SK-N-SH (cell line): ENCODE data around the gene RBM15B. TPM values are rescaled to one million over a fixed set of nuclear protein-coding genes. Genes with fewer than 3 reads are reported as not detected.

Source experiments
- CTCF ChIA-PET: fragments of 300-600, 350-600 bp; formaldehyde crosslinking; extraction: SDS; loops from one replicate; lab custom pipeline; 2021; lab: Yijun Ruan, JAX
- POLR2A ChIA-PET: fragments of 350-600 bp; sonication (Branson Sonifier 250); formaldehyde crosslinking; extraction: SDS; loops from one replicate; lab custom pipeline; 2020; ENCODE audit warnings: antibody characterized with exemption, inconsistent platforms; lab: Yijun Ruan, JAX
- DNase-seq: peaks from one replicate; pipeline ENCODE4 v3.0.0; 2012
- H2AFZ ChIP-seq: fragments of 200-600 bp; sonication (generic); 2 replicates; pipeline ENCODE4 v1.8.1; 2016; ENCODE audit warnings: antibody characterized with exemption, mild to moderate bottlenecking, low read depth
- H3F3A ChIP-seq: fragments of 200-600 bp; sonication (generic); replicated peaks from 2 replicates; pipeline ENCODE3; 2016; ENCODE audit warnings: antibody characterized with exemption, mild to moderate bottlenecking; ENCODE audit not compliant: insufficient read depth
- H3K27ac ChIP-seq, 2 experiments: fragments of 200-500 bp in 1 of 2; fragments of 200-600 bp in 1 of 2; sonication (Bioruptor generic) in 1 of 2; sonication (generic), shearing (Covaris generic) in 1 of 2; 2 replicates each; pipeline versions ENCODE4 v1.5.1 to v1.6.1; 2014 to 2016; ENCODE audit warnings: low read depth in 2 of 2, inconsistent platforms in 1 of 2, low read length in 1 of 2, mild to moderate bottlenecking in 1 of 2, mixed read lengths in 1 of 2
- H3K27me3 ChIP-seq: fragments of 200-600 bp; sonication (generic), shearing (Covaris generic); 2 replicates; pipeline ENCODE4 v1.6.1; 2016; ENCODE audit warnings: mixed run types; ENCODE audit not compliant: insufficient read depth
- H3K36me3 ChIP-seq, 2 experiments: fragments of 200-500 bp in 1 of 2; fragments of 200-600 bp in 1 of 2; sonication (Bioruptor generic) in 1 of 2; sonication (generic) in 1 of 2; replicated peaks in 1 of 2; 2 replicates each; pipeline versions ENCODE3 to v1.5.1; 2014 to 2016; ENCODE audit warnings: low read length in 1 of 2, mild to moderate bottlenecking in 1 of 2; ENCODE audit not compliant: insufficient read depth in 2 of 2, control insufficient read depth in 1 of 2
- H3K4me1 ChIP-seq, 2 experiments: fragments of 200-500 bp in 1 of 2; fragments of 200-600 bp in 1 of 2; sonication (Bioruptor generic) in 1 of 2; sonication (generic), shearing (Covaris generic) in 1 of 2; 2 replicates each; pipeline versions ENCODE4 v1.5.1 to v1.6.1; 2014 to 2016; ENCODE audit warnings: low read depth in 1 of 2, low read length in 1 of 2, mixed run types in 1 of 2; ENCODE audit not compliant: insufficient read depth in 2 of 2, control insufficient read depth in 1 of 2
- H3K4me2 ChIP-seq: fragments of 200-600 bp; sonication (generic), shearing (Covaris generic); 2 replicates; pipeline ENCODE4 v1.6.1; 2017; ENCODE audit warnings: mixed run types
- H3K4me3 ChIP-seq, 2 experiments: fragments of 200-500 bp in 1 of 2; fragments of 200-600 bp in 1 of 2; sonication (Bioruptor generic) in 1 of 2; sonication (generic), shearing (Covaris generic) in 1 of 2; 2 replicates each; pipeline versions ENCODE4 v1.5.1 to v1.8.1; 2014 to 2016; ENCODE audit warnings: low read depth in 2 of 2, inconsistent platforms in 1 of 2, low read length in 1 of 2, mild to moderate bottlenecking in 1 of 2, mixed read lengths in 1 of 2, moderate library complexity in 1 of 2
- H3K79me2 ChIP-seq: fragments of 200-600 bp; sonication (generic); 2 replicates; pipeline ENCODE4 v1.8.1; 2017; ENCODE audit warnings: mild to moderate bottlenecking; ENCODE audit not compliant: insufficient read depth
- H3K9ac ChIP-seq: fragments of 200-600 bp; sonication (generic); 2 replicates; pipeline ENCODE4 v1.6.1; 2017; ENCODE audit warnings: mixed run types
- H3K9me2 ChIP-seq: fragments of 200-600 bp; sonication (generic); 2 replicates; pipeline ENCODE4 v1.6.1; 2017; ENCODE audit warnings: mixed run types
- H3K9me3 ChIP-seq: fragments of 200-600 bp; sonication (generic); 2 replicates; pipeline ENCODE4 v1.6.1; 2017; ENCODE audit warnings: mixed run types, mild to moderate bottlenecking, moderate library complexity
- H4K20me1 ChIP-seq: fragments of 200-600 bp; sonication (generic); 2 replicates; pipeline ENCODE4 v1.6.1; 2017; ENCODE audit warnings: mild to moderate bottlenecking, mixed run types; ENCODE audit not compliant: insufficient read depth
- EZH2phosphoT487 ChIP-seq: fragments of 200-600 bp; sonication (generic); IDR thresholded peaks from 2 replicates; pipeline ENCODE4 v1.6.1; 2017; ENCODE audit warnings: low read depth, mixed run types, mild to moderate bottlenecking, antibody characterized with exemption, moderate library complexity, borderline replicate concordance
- FOSL2 ChIP-seq: IDR thresholded peaks from 2 replicates; pipeline ENCODE4 v1.4.0; 2012; ENCODE audit warnings: low read depth, mild to moderate bottlenecking, moderate library complexity, borderline replicate concordance
- FOXJ3 ChIP-seq: sonication (generic); formaldehyde crosslinking; IDR thresholded peaks from 2 replicates; pipeline ENCODE4 v1.5.1; 2020; ENCODE audit warnings: mild to moderate bottlenecking, missing genetic modification reagents
- FOXM1 ChIP-seq: IDR thresholded peaks from 2 replicates; pipeline ENCODE4 v1.4.0; 2012; ENCODE audit warnings: low read depth, mild to moderate bottlenecking
- GABPA ChIP-seq: IDR thresholded peaks from 2 replicates; pipeline ENCODE4 v1.4.0; 2012; ENCODE audit warnings: low read depth, mild to moderate bottlenecking
- JUND ChIP-seq: IDR thresholded peaks from 2 replicates; pipeline ENCODE4 v1.4.0; 2012
- MXI1 ChIP-seq: IDR thresholded peaks from 2 replicates; pipeline ENCODE4 v1.6.1; 2012; ENCODE audit warnings: mild to moderate bottlenecking, low read depth, low read length, improper control_type of control experiment
- NRF1 ChIP-seq: IDR thresholded peaks from 2 replicates; pipeline ENCODE4 v1.6.1; 2012; ENCODE audit warnings: low read depth, mild to moderate bottlenecking, low read length
- POLR2AphosphoS5 ChIP-seq: IDR thresholded peaks from 2 replicates; pipeline ENCODE4 v1.6.1; 2012; ENCODE audit warnings: low read depth, low read length
- WGBS: methylation state at CpG from one replicate; pipeline ENCODE4 v1.1.6; 2017; ENCODE audit warnings: low lambda C conversion rate; 5-methylcytosine and 5-hydroxymethylcytosine counted together
- polyA plus RNA-seq, 3 experiments: library from polyadenylated mRNA; depleted of rRNA; stranded (reverse); fragments of >200 nt; gene quantifications; 2 replicates each; pipeline ENCODE4 v1.2.3, GENCODE V29; 2012
- TF ChIP-seq, protein P1 (sequence below): IDR thresholded peaks from 2 replicates; pipeline ENCODE4 v1.4.0; 2012; ENCODE audit warnings: low read depth, borderline replicate concordance
- TF ChIP-seq, protein P2 (sequence below): fragments of 150-350 bp; IDR thresholded peaks from 2 replicates; pipeline ENCODE4 v1.6.1; 2017; ENCODE audit warnings: antibody characterized with exemption, low read length, low read depth, borderline replicate concordance
- TF ChIP-seq, protein P3 (sequence below): fragments of 200-600 bp; sonication (generic); IDR thresholded peaks from 2 replicates; pipeline ENCODE4 v1.6.1; 2017; ENCODE audit warnings: antibody characterized with exemption, mild to moderate bottlenecking, moderate library complexity
- TF ChIP-seq, protein P4 (sequence below): IDR thresholded peaks from 2 replicates; pipeline ENCODE4 v1.6.1; 2012; ENCODE audit warnings: mild to moderate bottlenecking, low read depth, low read length, moderate library complexity

RBM15B gene
- polyA plus RNA-seq, 1 of the 3 experiments (the other 2 are of a cell fraction), result 17.0 TPM

DNA sequence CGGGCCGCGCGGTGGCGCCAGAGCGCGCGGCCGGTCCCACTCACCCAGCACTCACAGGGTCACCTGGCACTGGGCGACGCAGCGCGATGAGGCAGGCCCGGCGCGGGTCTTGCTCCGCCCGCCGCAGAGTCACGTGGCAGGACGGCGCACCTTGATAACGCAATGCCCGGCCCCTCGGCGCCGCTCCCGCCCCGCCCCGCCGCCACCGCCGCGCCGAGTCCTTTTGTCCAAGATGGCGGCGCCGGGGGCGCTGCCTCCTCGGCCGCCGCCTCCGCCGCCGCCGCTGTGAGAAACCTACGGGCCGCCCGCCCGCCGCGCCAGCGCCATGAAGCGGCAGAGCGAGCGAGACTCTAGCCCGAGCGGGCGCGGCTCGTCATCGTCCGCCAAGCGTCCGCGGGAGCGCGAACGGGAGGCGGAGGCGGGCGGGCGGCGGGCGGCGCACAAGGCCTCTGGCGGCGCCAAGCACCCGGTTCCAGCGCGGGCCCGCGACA lies at the start of gene RBM15B (continued):
- TF ChIP-seq FOSL2, result no peak
- no peak for TF ChIP-seq FOXJ3
- TF ChIP-seq FOXM1, result no peak
- TF ChIP-seq MXI1, result peak; percentile 78; the same call in 1 of the 2 replicates
- TF ChIP-seq, protein P1, sequence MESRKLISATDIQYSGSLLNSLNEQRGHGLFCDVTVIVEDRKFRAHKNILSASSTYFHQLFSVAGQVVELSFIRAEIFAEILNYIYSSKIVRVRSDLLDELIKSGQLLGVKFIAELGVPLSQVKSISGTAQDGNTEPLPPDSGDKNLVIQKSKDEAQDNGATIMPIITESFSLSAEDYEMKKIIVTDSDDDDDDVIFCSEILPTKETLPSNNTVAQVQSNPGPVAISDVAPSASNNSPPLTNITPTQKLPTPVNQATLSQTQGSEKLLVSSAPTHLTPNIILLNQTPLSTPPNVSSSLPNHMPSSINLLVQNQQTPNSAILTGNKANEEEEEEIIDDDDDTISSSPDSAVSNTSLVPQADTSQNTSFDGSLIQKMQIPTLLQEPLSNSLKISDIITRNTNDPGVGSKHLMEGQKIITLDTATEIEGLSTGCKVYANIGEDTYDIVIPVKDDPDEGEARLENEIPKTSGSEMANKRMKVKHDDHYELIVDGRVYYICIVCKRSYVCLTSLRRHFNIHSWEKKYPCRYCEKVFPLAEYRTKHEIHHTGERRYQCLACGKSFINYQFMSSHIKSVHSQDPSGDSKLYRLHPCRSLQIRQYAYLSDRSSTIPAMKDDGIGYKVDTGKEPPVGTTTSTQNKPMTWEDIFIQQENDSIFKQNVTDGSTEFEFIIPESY, result no peak

DNA sequence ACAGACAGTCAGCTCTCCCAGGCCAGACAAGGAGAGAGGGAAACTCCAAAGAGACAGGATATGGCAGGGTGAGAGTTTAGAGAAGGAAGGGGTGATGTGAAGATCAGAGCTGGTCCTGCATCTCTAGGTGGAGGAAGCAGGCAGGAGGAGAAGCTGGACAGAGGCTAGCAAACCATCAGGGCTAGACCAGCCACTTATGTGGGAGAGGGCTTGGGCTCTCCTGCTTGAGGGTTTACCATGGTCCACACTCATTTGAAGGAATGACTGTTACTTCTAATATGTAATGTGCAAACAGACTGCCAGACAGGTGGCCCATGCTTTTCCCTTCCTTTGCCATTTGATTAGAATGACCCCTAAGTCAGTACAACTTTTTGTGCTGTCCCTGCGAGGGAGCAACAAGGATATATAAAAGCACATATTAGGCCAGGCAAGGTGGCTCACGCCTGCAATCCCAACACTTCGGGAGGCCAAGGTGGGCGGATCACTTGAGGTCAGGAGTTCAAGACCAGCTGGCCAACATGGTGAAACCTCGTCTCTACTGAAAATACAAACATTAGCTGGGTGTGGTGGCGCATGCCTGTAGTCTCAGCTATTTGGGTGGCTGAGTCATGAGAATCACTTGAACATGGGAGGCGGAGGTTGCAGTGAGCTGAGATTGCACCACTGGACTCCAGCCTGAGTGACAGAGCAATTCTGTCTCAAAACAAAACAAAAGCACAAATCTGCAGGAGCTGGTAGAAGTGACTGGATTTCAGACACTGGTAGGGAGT lies 47.0 kb upstream of the RBM15B start:
- Histone ChIP-seq H3K4me2 (no peak overlapping the region), H3K9me2 (no peaks in the 10 kb centered on the region), H3K9ac (no peak overlapping the region), H3K4me1 (peaks cover 0 to 15% of the 10 kb centered on the region in 2 experiments; a peak in 2 of 4 replicates), H4K20me1 (no peaks in the 10 kb centered on the region), H3K27me3 (no peaks in the 10 kb centered on the region), H2AFZ (no peak overlapping the region), H3K27ac (no peak overlapping the region), H3K36me3 (no peaks in the 10 kb centered on the region), H3K9me3 (no peaks in the 10 kb centered on the region), H3K4me3 (no peak overlapping the region), H3F3A (peaks cover 9% of the 10 kb centered on the region), H3K79me2 (no peaks in the 10 kb centered on the region)
- CTCF ChIA-PET, result no interaction called here
- WGBS, result 62% methylated on average over 7 of the region's 7 CpGs
- POLR2A ChIA-PET, result no interaction called here
- DNase-seq, result no peak
- TF ChIP-seq POLR2AphosphoS5 (no peak), JUND (no peak), EZH2phosphoT487 (no peak), FOXJ3 (no peak), NRF1 (no peak), GABPA (no peak)
- TF ChIP-seq, protein P2, sequence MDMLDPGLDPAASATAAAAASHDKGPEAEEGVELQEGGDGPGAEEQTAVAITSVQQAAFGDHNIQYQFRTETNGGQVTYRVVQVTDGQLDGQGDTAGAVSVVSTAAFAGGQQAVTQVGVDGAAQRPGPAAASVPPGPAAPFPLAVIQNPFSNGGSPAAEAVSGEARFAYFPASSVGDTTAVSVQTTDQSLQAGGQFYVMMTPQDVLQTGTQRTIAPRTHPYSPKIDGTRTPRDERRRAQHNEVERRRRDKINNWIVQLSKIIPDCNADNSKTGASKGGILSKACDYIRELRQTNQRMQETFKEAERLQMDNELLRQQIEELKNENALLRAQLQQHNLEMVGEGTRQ, result no peak
- TF ChIP-seq, protein P3, sequence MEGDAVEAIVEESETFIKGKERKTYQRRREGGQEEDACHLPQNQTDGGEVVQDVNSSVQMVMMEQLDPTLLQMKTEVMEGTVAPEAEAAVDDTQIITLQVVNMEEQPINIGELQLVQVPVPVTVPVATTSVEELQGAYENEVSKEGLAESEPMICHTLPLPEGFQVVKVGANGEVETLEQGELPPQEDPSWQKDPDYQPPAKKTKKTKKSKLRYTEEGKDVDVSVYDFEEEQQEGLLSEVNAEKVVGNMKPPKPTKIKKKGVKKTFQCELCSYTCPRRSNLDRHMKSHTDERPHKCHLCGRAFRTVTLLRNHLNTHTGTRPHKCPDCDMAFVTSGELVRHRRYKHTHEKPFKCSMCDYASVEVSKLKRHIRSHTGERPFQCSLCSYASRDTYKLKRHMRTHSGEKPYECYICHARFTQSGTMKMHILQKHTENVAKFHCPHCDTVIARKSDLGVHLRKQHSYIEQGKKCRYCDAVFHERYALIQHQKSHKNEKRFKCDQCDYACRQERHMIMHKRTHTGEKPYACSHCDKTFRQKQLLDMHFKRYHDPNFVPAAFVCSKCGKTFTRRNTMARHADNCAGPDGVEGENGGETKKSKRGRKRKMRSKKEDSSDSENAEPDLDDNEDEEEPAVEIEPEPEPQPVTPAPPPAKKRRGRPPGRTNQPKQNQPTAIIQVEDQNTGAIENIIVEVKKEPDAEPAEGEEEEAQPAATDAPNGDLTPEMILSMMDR, result no peak
- TF ChIP-seq, protein P4, sequence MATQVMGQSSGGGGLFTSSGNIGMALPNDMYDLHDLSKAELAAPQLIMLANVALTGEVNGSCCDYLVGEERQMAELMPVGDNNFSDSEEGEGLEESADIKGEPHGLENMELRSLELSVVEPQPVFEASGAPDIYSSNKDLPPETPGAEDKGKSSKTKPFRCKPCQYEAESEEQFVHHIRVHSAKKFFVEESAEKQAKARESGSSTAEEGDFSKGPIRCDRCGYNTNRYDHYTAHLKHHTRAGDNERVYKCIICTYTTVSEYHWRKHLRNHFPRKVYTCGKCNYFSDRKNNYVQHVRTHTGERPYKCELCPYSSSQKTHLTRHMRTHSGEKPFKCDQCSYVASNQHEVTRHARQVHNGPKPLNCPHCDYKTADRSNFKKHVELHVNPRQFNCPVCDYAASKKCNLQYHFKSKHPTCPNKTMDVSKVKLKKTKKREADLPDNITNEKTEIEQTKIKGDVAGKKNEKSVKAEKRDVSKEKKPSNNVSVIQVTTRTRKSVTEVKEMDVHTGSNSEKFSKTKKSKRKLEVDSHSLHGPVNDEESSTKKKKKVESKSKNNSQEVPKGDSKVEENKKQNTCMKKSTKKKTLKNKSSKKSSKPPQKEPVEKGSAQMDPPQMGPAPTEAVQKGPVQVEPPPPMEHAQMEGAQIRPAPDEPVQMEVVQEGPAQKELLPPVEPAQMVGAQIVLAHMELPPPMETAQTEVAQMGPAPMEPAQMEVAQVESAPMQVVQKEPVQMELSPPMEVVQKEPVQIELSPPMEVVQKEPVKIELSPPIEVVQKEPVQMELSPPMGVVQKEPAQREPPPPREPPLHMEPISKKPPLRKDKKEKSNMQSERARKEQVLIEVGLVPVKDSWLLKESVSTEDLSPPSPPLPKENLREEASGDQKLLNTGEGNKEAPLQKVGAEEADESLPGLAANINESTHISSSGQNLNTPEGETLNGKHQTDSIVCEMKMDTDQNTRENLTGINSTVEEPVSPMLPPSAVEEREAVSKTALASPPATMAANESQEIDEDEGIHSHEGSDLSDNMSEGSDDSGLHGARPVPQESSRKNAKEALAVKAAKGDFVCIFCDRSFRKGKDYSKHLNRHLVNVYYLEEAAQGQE, result no peak
